NCI-H460 (cell line): ENCODE measurements around the gene SUPT6H. TPM values are rescaled to one million over a fixed set of nuclear protein-coding genes. Genes with fewer than 3 reads are reported as not detected.

Experiments used
- DNase-seq: peaks from one replicate; pipeline ENCODE4 v3.0.0-alpha.2; 2016; ENCODE audit warnings: low read depth; ENCODE audit errors: extremely low read depth
- total RNA-seq: library from RNA; depleted of rRNA; stranded (reverse); fragments of >200 nt; shearing (Covaris generic); gene quantifications from 2 replicates; pipeline ENCODE4 v1.2.3, GENCODE V29; 2014

SUPT6H gene
- total RNA-seq, 1 experiment from 2014 or later: 33.3 TPM

GRCh38 chr17:28700278-28700677 lies 38.3 kb downstream of the SUPT6H start:
- DNase-seq: no peak

- DNase-seq: no peak
Measured at GRCh38 chr17:28700830-28701492, 39.0 kb downstream of the SUPT6H start.

- DNase-seq: no peak
Measured at GRCh38 chr17:28702026-28702751, 40.2 kb downstream of the SUPT6H start.

GRCh38 chr17:28702752-28703150 lies 40.7 kb downstream of the SUPT6H start:
- no peak for DNase-seq

- no peak for DNase-seq
Measured at GRCh38 chr17:28703552-28704218, 41.7 kb downstream of the SUPT6H start.

- no peak for DNase-seq
Measured at GRCh38 chr17:28704219-28704858, 42.3 kb downstream of the SUPT6H start.

- DNase-seq: no peak
Measured at GRCh38 chr17:28705074-28705659, 43.2 kb downstream of the SUPT6H start.

GRCh38 chr17:28705728-28706334 lies 43.8 kb downstream of the SUPT6H start:
- DNase-seq: no peak

GRCh38 chr17:28706471-28707338 lies 44.7 kb downstream of the SUPT6H start:
- DNase-seq: no peak

GRCh38 chr17:28707339-28707720 lies 45.3 kb downstream of the SUPT6H start:
- no peak for DNase-seq

GRCh38 chr17:28710861-28711722 lies 49.1 kb downstream of the SUPT6H start:
- DNase-seq: peak; percentile 86

- no peak for DNase-seq
Measured at GRCh38 chr17:28711723-28712031, 49.7 kb downstream of the SUPT6H start, which contains the start of gene PROCA1. Gene PROCA1 (minus strand): TSS chr17:28711888. CDS start chr17:28711660, 228 bp downstream.

GRCh38 chr17:28712032-28712704 lies 50.2 kb downstream of the SUPT6H start:
- DNase-seq: no peak

GRCh38 chr17:28712705-28713415 lies 50.9 kb downstream of the SUPT6H start:
- DNase-seq: no peak

- no peak for DNase-seq
Measured at GRCh38 chr17:28714281-28714680, 52.3 kb downstream of the SUPT6H start.

GRCh38 chr17:28715217-28715616 lies 53.2 kb downstream of the SUPT6H start:
- DNase-seq: no peak
